ENCODE results near the gene SKIDA1.

GRCh38 chr10:21530168-21530567 is 4.7 kb upstream of the SKIDA1 start:
- TF ChIP-seq, protein P1, sequence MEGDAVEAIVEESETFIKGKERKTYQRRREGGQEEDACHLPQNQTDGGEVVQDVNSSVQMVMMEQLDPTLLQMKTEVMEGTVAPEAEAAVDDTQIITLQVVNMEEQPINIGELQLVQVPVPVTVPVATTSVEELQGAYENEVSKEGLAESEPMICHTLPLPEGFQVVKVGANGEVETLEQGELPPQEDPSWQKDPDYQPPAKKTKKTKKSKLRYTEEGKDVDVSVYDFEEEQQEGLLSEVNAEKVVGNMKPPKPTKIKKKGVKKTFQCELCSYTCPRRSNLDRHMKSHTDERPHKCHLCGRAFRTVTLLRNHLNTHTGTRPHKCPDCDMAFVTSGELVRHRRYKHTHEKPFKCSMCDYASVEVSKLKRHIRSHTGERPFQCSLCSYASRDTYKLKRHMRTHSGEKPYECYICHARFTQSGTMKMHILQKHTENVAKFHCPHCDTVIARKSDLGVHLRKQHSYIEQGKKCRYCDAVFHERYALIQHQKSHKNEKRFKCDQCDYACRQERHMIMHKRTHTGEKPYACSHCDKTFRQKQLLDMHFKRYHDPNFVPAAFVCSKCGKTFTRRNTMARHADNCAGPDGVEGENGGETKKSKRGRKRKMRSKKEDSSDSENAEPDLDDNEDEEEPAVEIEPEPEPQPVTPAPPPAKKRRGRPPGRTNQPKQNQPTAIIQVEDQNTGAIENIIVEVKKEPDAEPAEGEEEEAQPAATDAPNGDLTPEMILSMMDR (IDR thresholded peaks at IDR 0.05), result no peak
- TF ChIP-seq POLR2A (IDR thresholded peaks at IDR 0.05), result no peak

All from breast epithelium (tissue), 3 donors.